Neural progenitor cell (in vitro differentiated cells): ENCODE data around the gene RNF8. TPM values are rescaled to one million over a fixed set of nuclear protein-coding genes. Genes with fewer than 3 reads are reported as not detected.

ENCODE experiments used
- DNase-seq: peaks from one replicate; pipeline ENCODE4 v3.0.0-alpha.2; 2016; ENCODE audit warnings: low spot score
- H2AFZ ChIP-seq: fragments of 200-600 bp; sonication (generic); replicated peaks from 2 replicates; pipeline ENCODE4 v1.6.1; 2016; ENCODE audit warnings: antibody characterized with exemption
- H3F3A ChIP-seq: fragments of 200-600 bp; sonication (generic); 2 replicates; pipeline ENCODE4 v1.6.1; 2016; ENCODE audit warnings: antibody characterized with exemption, low read depth
- H3K27ac ChIP-seq: fragments of 200-600 bp; sonication (generic); 2 replicates; pipeline ENCODE4 v1.5.1; 2016; ENCODE audit warnings: mild to moderate bottlenecking
- H3K27me3 ChIP-seq: fragments of 200-600 bp; sonication (generic); 2 replicates; pipeline ENCODE4 v1.6.1; 2016; ENCODE audit warnings: mild to moderate bottlenecking, moderate library complexity
- H3K36me3 ChIP-seq: fragments of 200-600 bp; sonication (generic); 2 replicates; pipeline ENCODE4 v1.5.1; 2016
- H3K4me1 ChIP-seq: fragments of 200-600 bp; sonication (generic); 2 replicates; pipeline ENCODE4 v1.6.1; 2016; ENCODE audit warnings: mixed run types
- H3K4me2 ChIP-seq: fragments of 200-600 bp; sonication (generic); 2 replicates; pipeline ENCODE4 v1.6.1; 2016
- H3K4me3 ChIP-seq: fragments of 200-600 bp; sonication (generic); 2 replicates; pipeline ENCODE4 v1.5.1; 2016
- H3K79me2 ChIP-seq: fragments of 200-600 bp; sonication (generic); 2 replicates; pipeline ENCODE4 v1.6.1; 2016; ENCODE audit warnings: low read depth
- H3K9ac ChIP-seq: fragments of 200-600 bp; sonication (generic); 2 replicates; pipeline ENCODE4 v1.6.1; 2016
- H3K9me3 ChIP-seq: fragments of 200-600 bp; sonication (generic); 2 replicates; pipeline ENCODE4 v1.5.1; 2016; ENCODE audit warnings: low read depth
- H4K20me1 ChIP-seq: fragments of 200-600 bp; sonication (generic); 2 replicates; pipeline ENCODE4 v1.6.1; 2016; ENCODE audit warnings: low read depth
- H3K27ac Mint-ChIP-seq: 3 replicates; pipeline ENCODE4 v1.8.0; 2021; ENCODE audit warnings: mixed read lengths
- H3K27me3 Mint-ChIP-seq: 2 replicates; pipeline ENCODE4 v1.8.0; 2022; ENCODE audit warnings: low read depth, mild to moderate bottlenecking, inconsistent platforms, moderate library complexity, mixed read lengths; ENCODE audit not compliant: insufficient read depth
- H3K36me3 Mint-ChIP-seq: 3 replicates; pipeline ENCODE4 v1.8.0; 2021; ENCODE audit warnings: mixed read lengths
- H3K4me1 Mint-ChIP-seq: 3 replicates; pipeline ENCODE4 v1.8.0; 2021; ENCODE audit warnings: mixed read lengths
- H3K4me3 Mint-ChIP-seq: 3 replicates; pipeline ENCODE4 v1.8.0; 2021; ENCODE audit warnings: mild to moderate bottlenecking, moderate library complexity, mixed read lengths
- H3K9me3 Mint-ChIP-seq: 3 replicates; pipeline ENCODE4 v1.8.0; 2020; ENCODE audit warnings: mixed read lengths
- CTCF ChIP-seq: fragments of 200-600 bp; sonication (generic); IDR thresholded peaks from 2 replicates; pipeline ENCODE4 v1.5.1; 2017; ENCODE audit warnings: antibody characterized with exemption, mild to moderate bottlenecking
- EZH2 ChIP-seq: fragments of 200-600 bp; sonication (generic); IDR thresholded peaks from 2 replicates; pipeline ENCODE4 v1.6.1; 2017; ENCODE audit warnings: antibody characterized with exemption, mild to moderate bottlenecking, moderate library complexity
- EZH2phosphoT487 ChIP-seq: fragments of 200-600 bp; sonication (generic); IDR thresholded peaks from 2 replicates; pipeline ENCODE4 v1.6.1; 2017; ENCODE audit warnings: antibody characterized with exemption
- total RNA-seq: library from RNA; depleted of rRNA; stranded (reverse); fragments of >200 nt; gene quantifications from 2 replicates; pipeline ENCODE4 v1.2.3, GENCODE V29; 2015; ENCODE audit warnings: low replicate concordance

The RNF8 gene
- total RNA-seq, 1 donor from 2014 or later, result 68.5 TPM

- no peaks in the 10 kb centered on the region for H3K9me3 Mint-ChIP-seq
- Histone ChIP-seq H4K20me1 (no peaks in the 10 kb centered on the region), H3K9ac (no peak overlapping the region), H3K36me3 (no peaks in the 10 kb centered on the region), H3K4me1 (peaks cover 5% of the 10 kb centered on the region), H3K4me3 (no peak overlapping the region), H3K9me3 (no peaks in the 10 kb centered on the region), H3K27ac (no peak overlapping the region), H2AFZ (no peak overlapping the region), H3K4me2 (no peak overlapping the region), H3K79me2 (no peaks in the 10 kb centered on the region), H3K27me3 (no peaks in the 10 kb centered on the region), H3F3A (peaks cover 12% of the 10 kb centered on the region)
- no peaks in the 10 kb centered on the region for H3K27me3 Mint-ChIP-seq
- no peak overlapping the region for H3K27ac Mint-ChIP-seq
- no peak for DNase-seq
- peaks cover 3% of the 10 kb centered on the region for H3K4me1 Mint-ChIP-seq
- TF ChIP-seq EZH2phosphoT487 (no peak), EZH2 (no peak), CTCF (no peak)
- H3K4me3 Mint-ChIP-seq, result no peak overlapping the region
- H3K36me3 Mint-ChIP-seq, result peaks cover 6% of the 10 kb centered on the region
Measured at GRCh38 chr6:37319856-37320480, 33.8 kb upstream of the RNF8 start.

GRCh38 chr6:37320646-37321045 is 33.1 kb upstream of the RNF8 start:
- Histone ChIP-seq H3K79me2 (no peaks in the 10 kb centered on the region), H3K27ac (no peak overlapping the region), H3K9ac (peak overlapping the region; percentile 34), H4K20me1 (no peaks in the 10 kb centered on the region), H3F3A (peaks cover 17% of the 10 kb centered on the region), H3K4me3 (no peak overlapping the region), H3K9me3 (no peaks in the 10 kb centered on the region), H3K4me2 (no peak overlapping the region), H3K27me3 (no peaks in the 10 kb centered on the region), H3K36me3 (no peaks in the 10 kb centered on the region), H3K4me1 (peaks cover 5% of the 10 kb centered on the region), H2AFZ (no peak overlapping the region)
- Mint-ChIP-seq H3K36me3 (peaks cover 5% of the 10 kb centered on the region), H3K9me3 (no peaks in the 10 kb centered on the region), H3K27ac (no peak overlapping the region), H3K27me3 (no peaks in the 10 kb centered on the region), H3K4me3 (no peak overlapping the region), H3K4me1 (peaks cover 5% of the 10 kb centered on the region)
- TF ChIP-seq EZH2 (no peak), EZH2phosphoT487 (no peak), CTCF (no peak)
- DNase-seq, result peak; percentile 16

GRCh38 chr6:37321101-37321500 is 32.7 kb upstream of the RNF8 start:
- H3K4me1 ChIP-seq, result peaks cover 5% of the 10 kb centered on the region
- Mint-ChIP-seq H3K4me3 (no peak overlapping the region), H3K9me3 (no peaks in the 10 kb centered on the region), H3K27me3 (no peaks in the 10 kb centered on the region), H3K27ac (peak overlapping the region; percentile 25), H3K4me1 (peaks cover 8% of the 10 kb centered on the region), H3K36me3 (peaks cover 6% of the 10 kb centered on the region)
- DNase-seq, result no peak
- H3K27ac ChIP-seq, result no peak overlapping the region
- no peak overlapping the region for H2AFZ ChIP-seq
- TF ChIP-seq EZH2phosphoT487 (no peak), EZH2 (no peak), CTCF (no peak)
- H3K9me3 ChIP-seq, result no peaks in the 10 kb centered on the region
- no peaks in the 10 kb centered on the region for H3K79me2 ChIP-seq
- H3K27me3 ChIP-seq, result no peaks in the 10 kb centered on the region
- no peak overlapping the region for H3K9ac ChIP-seq
- H4K20me1 ChIP-seq, result no peaks in the 10 kb centered on the region
- peaks cover 17% of the 10 kb centered on the region for H3F3A ChIP-seq
- H3K4me2 ChIP-seq, result no peak overlapping the region
- no peak overlapping the region for H3K4me3 ChIP-seq
- no peaks in the 10 kb centered on the region for H3K36me3 ChIP-seq
